ENCODE results near the gene CSNK2B.

DNA sequence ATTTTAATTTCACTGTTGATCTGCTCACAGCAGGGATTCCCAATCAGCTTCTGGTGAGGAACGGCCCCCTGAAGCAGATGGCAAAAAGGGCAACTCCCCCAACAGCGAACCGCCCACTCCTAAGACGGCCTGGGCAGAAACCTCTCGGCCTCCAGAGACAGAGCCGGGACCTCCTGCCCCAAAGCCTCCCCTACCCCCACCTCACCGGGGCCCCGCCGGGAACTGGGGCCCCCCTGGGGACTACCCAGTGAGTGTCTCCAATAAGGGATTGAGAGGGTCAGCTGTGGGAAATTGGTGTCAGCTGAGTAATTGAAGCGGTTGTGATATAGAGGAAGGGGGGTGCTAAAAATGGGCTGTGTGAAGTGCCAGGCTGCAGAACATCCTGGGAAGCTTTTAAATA lies 38.9 kb upstream of the CSNK2B start:
- TF ChIP-seq FOXK2 (IDR thresholded peaks at IDR 0.05) (no peak), SIN3A (IDR thresholded peaks at IDR 0.05; ENCODE audit: low read depth, low read length) (no peak), POLR2A (IDR thresholded peaks at IDR 0.05; ENCODE audit: low read depth, low read length) (no peak), PML (IDR thresholded peaks at IDR 0.05; ENCODE audit: low read length) (no peak), USF1 (IDR thresholded peaks at IDR 0.05; ENCODE audit: borderline replicate concordance, extremely low read length, insufficient read depth, low read depth, low read length) (no peak), CTCF (IDR thresholded peaks at IDR 0.05 in 2 of 3, conservative IDR thresholded peaks at IDR 0.05 in 1 of 3; ENCODE audit: control insufficient read depth in 2 of 3, extremely low read depth in 1 of 3, insufficient read depth in 1 of 3, low read depth in 3 of 3, low read length in 3 of 3) (no peak), SMARCA5 (IDR thresholded peaks at IDR 0.05) (no peak), NRF1 (conservative IDR thresholded peaks at IDR 0.05; ENCODE audit: low read depth, low read length) (no peak), POLR2AphosphoS2 (IDR thresholded peaks at IDR 0.05; ENCODE audit: low read depth, low read length) (no peak), POLR2AphosphoS5 (IDR thresholded peaks at IDR 0.05; ENCODE audit: low read length) (no peak), ATF2 (IDR thresholded peaks at IDR 0.05; ENCODE audit: low read length) (no peak)
- TF ChIP-seq, protein P1, sequence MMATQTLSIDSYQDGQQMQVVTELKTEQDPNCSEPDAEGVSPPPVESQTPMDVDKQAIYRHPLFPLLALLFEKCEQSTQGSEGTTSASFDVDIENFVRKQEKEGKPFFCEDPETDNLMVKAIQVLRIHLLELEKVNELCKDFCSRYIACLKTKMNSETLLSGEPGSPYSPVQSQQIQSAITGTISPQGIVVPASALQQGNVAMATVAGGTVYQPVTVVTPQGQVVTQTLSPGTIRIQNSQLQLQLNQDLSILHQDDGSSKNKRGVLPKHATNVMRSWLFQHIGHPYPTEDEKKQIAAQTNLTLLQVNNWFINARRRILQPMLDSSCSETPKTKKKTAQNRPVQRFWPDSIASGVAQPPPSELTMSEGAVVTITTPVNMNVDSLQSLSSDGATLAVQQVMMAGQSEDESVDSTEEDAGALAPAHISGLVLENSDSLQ (IDR thresholded peaks at IDR 0.05): no peak
